ENCODE data around the gene TMEM260.
"Not testable (repeated sequence)": the region's sequence is repeated elsewhere in the genome, so short reads cannot be mapped to it uniquely, and the experiment has no call there.

Gene TMEM260

GRCh38 chr14:56603648-56604047, 24.1 kb downstream of the TMEM260 start:
- no peak for DNase-seq

GRCh38 chr14:56608689-56609088, 29.1 kb downstream of the TMEM260 start:
- DNase-seq: no peak

GRCh38 chr14:56611663-56612062, 32.1 kb downstream of the TMEM260 start:
- DNase-seq: not testable (repeated sequence)

GRCh38 chr14:56617084-56617483, 37.5 kb downstream of the TMEM260 start:
- no peak for DNase-seq

- DNase-seq: no peak
Observed at GRCh38 chr14:56630707-56631106, 51.1 kb downstream of the TMEM260 start.

- DNase-seq: no peak
Observed at GRCh38 chr14:56632195-56632594, 52.6 kb downstream of the TMEM260 start.

- no peak for DNase-seq
Observed at GRCh38 chr14:56633544-56633943, 53.9 kb downstream of the TMEM260 start.

- DNase-seq: no peak
Observed at GRCh38 chr14:56635041-56635440, 55.4 kb downstream of the TMEM260 start.

GRCh38 chr14:56647493-56647892, 67.9 kb downstream of the TMEM260 start:
- DNase-seq: no peak

- no peak for DNase-seq
Observed at GRCh38 chr14:56648508-56649301, 69.1 kb downstream of the TMEM260 start.

GRCh38 chr14:56649382-56649781, 69.8 kb downstream of the TMEM260 start:
- no peak for DNase-seq

GRCh38 chr14:56650048-56650447, 70.5 kb downstream of the TMEM260 start:
- no peak for DNase-seq

- DNase-seq: no peak
Observed at GRCh38 chr14:56650979-56651378, 71.4 kb downstream of the TMEM260 start.

- DNase-seq: no peak
Observed at GRCh38 chr14:56657604-56658003, 78.0 kb downstream of the TMEM260 start.

- no peak for DNase-seq
Observed at GRCh38 chr14:56659378-56659777, 79.8 kb downstream of the TMEM260 start.

- DNase-seq: peak; percentile 28
Observed at GRCh38 chr14:56659964-56660551, 80.5 kb downstream of the TMEM260 start.

- no peak for DNase-seq
Observed at GRCh38 chr14:56660677-56661389, 81.2 kb downstream of the TMEM260 start.

GRCh38 chr14:56661478-56661877, 81.9 kb downstream of the TMEM260 start:
- no peak for DNase-seq

GRCh38 chr14:56664811-56665421, 85.3 kb downstream of the TMEM260 start:
- DNase-seq: no peak

GRCh38 chr14:56666294-56666693, 86.7 kb downstream of the TMEM260 start:
- no peak for DNase-seq

- DNase-seq: no peak
Observed at GRCh38 chr14:56666716-56667115, 87.1 kb downstream of the TMEM260 start.

GRCh38 chr14:56667290-56667689, 87.7 kb downstream of the TMEM260 start:
- DNase-seq: not testable (repeated sequence)

GRCh38 chr14:56676042-56676441, 96.4 kb downstream of the TMEM260 start:
- DNase-seq: no peak

- DNase-seq: no peak
Observed at GRCh38 chr14:56678838-56679237, 99.2 kb downstream of the TMEM260 start.

Data from DMS 273 treated with DMSO at 0.1 percent for 48 hours (cell line).